Measurements from ENCODE around the gene OR1D2.
"Not testable (repeated sequence)": the region's sequence is repeated elsewhere in the genome, so short reads cannot be mapped to it uniquely, and the experiment has no call there.

Gene OR1D2

GRCh38 chr17:3104322-3104721 is at the start of gene OR1D2:
Gene OR1D2, minus strand, starts transcription at chr17:3104422. Its CDS starts 11,426 bp downstream, at chr17:3092996.
- in situ Hi-C loops (cut with MboI; ENCODE audit: low sequenced_read_pairs) = no loop called here

- in situ Hi-C loops (cut with MboI; ENCODE audit: low sequenced_read_pairs) = not testable (repeated sequence)
Measured at GRCh38 chr17:3137494-3137893, 33.3 kb upstream of the OR1D2 start.

GRCh38 chr17:3127451-3127850 is 23.2 kb upstream of the OR1D2 start, which contains the start of gene OR1G1:
Gene OR1G1, minus strand, starts transcription at chr17:3127551. Its CDS starts 0 bp downstream, at chr17:3127551.
- in situ Hi-C loops (cut with MboI; ENCODE audit: low sequenced_read_pairs) = no loop called here

GRCh38 chr17:3073850-3074249 is 30.4 kb downstream of the OR1D2 start:
- in situ Hi-C loops (cut with MboI; ENCODE audit: low sequenced_read_pairs) = not testable (repeated sequence)

- in situ Hi-C loops (cut with MboI; ENCODE audit: low sequenced_read_pairs) = not testable (repeated sequence)
Measured at GRCh38 chr17:3065192-3065591, 39.0 kb downstream of the OR1D2 start.

- in situ Hi-C loops (cut with MboI; ENCODE audit: low sequenced_read_pairs) = not testable (repeated sequence)
Measured at GRCh38 chr17:3063507-3063906, 40.7 kb downstream of the OR1D2 start, which contains the start of gene OR1D5. Gene OR1D5, minus strand, starts transcription at chr17:3063607. Its CDS starts 0 bp downstream, at chr17:3063607.

GRCh38 chr17:3062824-3063377 is 41.3 kb downstream of the OR1D2 start:
- in situ Hi-C loops (cut with MboI; ENCODE audit: low sequenced_read_pairs) = not testable (repeated sequence)

- in situ Hi-C loops (cut with MboI; ENCODE audit: low sequenced_read_pairs) = not testable (repeated sequence)
Measured at GRCh38 chr17:3054868-3055267, 49.4 kb downstream of the OR1D2 start.

GRCh38 chr17:3049705-3050295 is 54.4 kb downstream of the OR1D2 start:
- in situ Hi-C loops (cut with MboI; ENCODE audit: low sequenced_read_pairs) = no loop called here

- in situ Hi-C loops (cut with MboI; ENCODE audit: low sequenced_read_pairs) = no loop called here
Measured at GRCh38 chr17:3048727-3049471, 55.3 kb downstream of the OR1D2 start.

- in situ Hi-C loops (cut with MboI; ENCODE audit: low sequenced_read_pairs) = no loop called here
Measured at GRCh38 chr17:3046753-3047152, 57.5 kb downstream of the OR1D2 start.

- in situ Hi-C loops (cut with MboI; ENCODE audit: low sequenced_read_pairs) = no loop called here
Measured at GRCh38 chr17:3043737-3044365, 60.4 kb downstream of the OR1D2 start.

- in situ Hi-C loops (cut with MboI; ENCODE audit: low sequenced_read_pairs) = no loop called here
Measured at GRCh38 chr17:3040882-3041281, 63.3 kb downstream of the OR1D2 start.

- in situ Hi-C loops (cut with MboI; ENCODE audit: low sequenced_read_pairs) = no loop called here
Measured at GRCh38 chr17:3039736-3040135, 64.5 kb downstream of the OR1D2 start.

- in situ Hi-C loops (cut with MboI; ENCODE audit: low sequenced_read_pairs) = no loop called here
Measured at GRCh38 chr17:3038941-3039340, 65.3 kb downstream of the OR1D2 start.
